SU-DHL-6 (cell line): ENCODE data around the gene STAM.

Experiments used
- CTCF ChIP-seq: fragments of 200-600 bp; sonication (generic); IDR thresholded peaks from one replicate; pipeline ENCODE4 v1.5.1; 2017; ENCODE audit warnings: antibody characterized with exemption, mild to moderate bottlenecking, low read length, moderate library complexity; ENCODE audit not compliant: insufficient read depth, poor library complexity, severe bottlenecking
- EZH2phosphoT487 ChIP-seq: fragments of 200-600 bp; sonication (generic), shearing (Covaris generic); conservative IDR thresholded peaks from 2 replicates; pipeline ENCODE4 v1.6.1; 2018; ENCODE audit warnings: mild to moderate bottlenecking, antibody characterized with exemption, low read length, moderate library complexity, mixed read lengths

- no peak for TF ChIP-seq CTCF
- TF ChIP-seq EZH2phosphoT487 = no peak
Observed at GRCh38 chr10:17659365-17659764, 15.4 kb downstream of the STAM start.
